VCaP (cell line): ENCODE measurements around the gene TMTC1.

Experiments
- H3K27ac ChIP-seq: fragments of 450-650 bp; 2 replicates; pipeline ENCODE4 v1.5.1; 2017
- TF ChIP-seq, protein P1 (sequence below): fragments of 450-650 bp; conservative IDR thresholded peaks from 2 replicates; pipeline ENCODE4 v1.5.1; 2017; ENCODE audit warnings: mild to moderate bottlenecking, moderate library complexity

TMTC1 gene

GRCh38 chr12:29719381-29719780 lies 64.4 kb downstream of the TMTC1 start:
- no peak overlapping the region for H3K27ac ChIP-seq
- TF ChIP-seq, protein P1, sequence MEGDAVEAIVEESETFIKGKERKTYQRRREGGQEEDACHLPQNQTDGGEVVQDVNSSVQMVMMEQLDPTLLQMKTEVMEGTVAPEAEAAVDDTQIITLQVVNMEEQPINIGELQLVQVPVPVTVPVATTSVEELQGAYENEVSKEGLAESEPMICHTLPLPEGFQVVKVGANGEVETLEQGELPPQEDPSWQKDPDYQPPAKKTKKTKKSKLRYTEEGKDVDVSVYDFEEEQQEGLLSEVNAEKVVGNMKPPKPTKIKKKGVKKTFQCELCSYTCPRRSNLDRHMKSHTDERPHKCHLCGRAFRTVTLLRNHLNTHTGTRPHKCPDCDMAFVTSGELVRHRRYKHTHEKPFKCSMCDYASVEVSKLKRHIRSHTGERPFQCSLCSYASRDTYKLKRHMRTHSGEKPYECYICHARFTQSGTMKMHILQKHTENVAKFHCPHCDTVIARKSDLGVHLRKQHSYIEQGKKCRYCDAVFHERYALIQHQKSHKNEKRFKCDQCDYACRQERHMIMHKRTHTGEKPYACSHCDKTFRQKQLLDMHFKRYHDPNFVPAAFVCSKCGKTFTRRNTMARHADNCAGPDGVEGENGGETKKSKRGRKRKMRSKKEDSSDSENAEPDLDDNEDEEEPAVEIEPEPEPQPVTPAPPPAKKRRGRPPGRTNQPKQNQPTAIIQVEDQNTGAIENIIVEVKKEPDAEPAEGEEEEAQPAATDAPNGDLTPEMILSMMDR: no peak

- TF ChIP-seq, protein P1: no peak
- H3K27ac ChIP-seq: no peak overlapping the region
Observed at GRCh38 chr12:29717540-29718100, 66.1 kb downstream of the TMTC1 start.

DNA sequence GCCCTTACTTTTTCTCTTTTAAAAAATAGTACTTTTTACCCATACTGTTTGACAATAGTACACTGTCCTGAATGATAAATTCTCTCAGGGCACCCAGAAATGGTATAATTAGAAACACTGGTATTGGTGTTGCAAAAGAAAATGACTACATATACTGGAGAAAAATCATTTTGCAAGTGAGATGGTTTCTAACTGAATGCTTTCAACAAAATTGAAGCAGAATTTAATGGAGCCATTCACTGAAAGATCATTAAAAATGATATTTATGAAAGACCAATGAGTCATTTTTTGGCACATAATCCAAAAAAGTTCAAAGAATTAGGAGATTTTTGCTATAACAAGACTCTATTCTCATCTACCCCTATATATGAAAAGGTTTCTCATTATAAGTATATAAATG lies 68.8 kb downstream of the TMTC1 start:
- TF ChIP-seq, protein P1: no peak

DNA sequence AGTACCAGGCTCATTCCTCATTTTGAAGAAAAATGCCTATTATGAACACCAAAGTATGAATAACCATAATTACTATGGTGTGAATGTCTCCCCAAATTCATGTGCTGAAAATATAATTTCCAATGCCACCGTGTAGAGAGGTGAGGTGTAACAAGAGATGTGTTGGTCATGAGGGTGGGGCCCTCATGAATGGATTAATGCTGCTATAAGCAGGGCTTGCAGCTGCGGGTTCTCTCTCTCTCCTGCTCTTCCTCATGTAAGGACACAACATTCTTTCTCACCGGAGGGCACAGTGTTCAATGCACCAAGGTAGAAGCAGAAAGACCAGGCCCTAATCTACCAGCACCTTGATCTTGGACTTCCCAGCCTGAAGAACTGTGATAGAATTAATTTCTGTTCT lies 70.0 kb downstream of the TMTC1 start:
- TF ChIP-seq, protein P1: no peak
- H3K27ac ChIP-seq: no peak overlapping the region

More for the DNA sequence above, 68.8 kb downstream of the TMTC1 start:
- no peak overlapping the region for H3K27ac ChIP-seq

- TF ChIP-seq, protein P1: no peak
- H3K27ac ChIP-seq: no peak overlapping the region
Observed at GRCh38 chr12:29711381-29711780, 72.4 kb downstream of the TMTC1 start.

GRCh38 chr12:29710104-29710503 lies 73.6 kb downstream of the TMTC1 start:
- TF ChIP-seq, protein P1: no peak
- no peak overlapping the region for H3K27ac ChIP-seq

- TF ChIP-seq, protein P1: no peak
- no peak overlapping the region for H3K27ac ChIP-seq
Observed at GRCh38 chr12:29709496-29710040, 74.2 kb downstream of the TMTC1 start.
